ENCODE data around the gene PPP2R3B. TPM values are rescaled to one million over a fixed set of nuclear protein-coding genes. Genes with fewer than 3 reads are reported as not detected.

The PPP2R3B gene
- total and polyA plus RNA-seq, 2 of the 13 experiments (the other 11 are each of a cell fraction or from before 2014, with no cell fraction given): 17.0 to 21.4 TPM

DNA sequence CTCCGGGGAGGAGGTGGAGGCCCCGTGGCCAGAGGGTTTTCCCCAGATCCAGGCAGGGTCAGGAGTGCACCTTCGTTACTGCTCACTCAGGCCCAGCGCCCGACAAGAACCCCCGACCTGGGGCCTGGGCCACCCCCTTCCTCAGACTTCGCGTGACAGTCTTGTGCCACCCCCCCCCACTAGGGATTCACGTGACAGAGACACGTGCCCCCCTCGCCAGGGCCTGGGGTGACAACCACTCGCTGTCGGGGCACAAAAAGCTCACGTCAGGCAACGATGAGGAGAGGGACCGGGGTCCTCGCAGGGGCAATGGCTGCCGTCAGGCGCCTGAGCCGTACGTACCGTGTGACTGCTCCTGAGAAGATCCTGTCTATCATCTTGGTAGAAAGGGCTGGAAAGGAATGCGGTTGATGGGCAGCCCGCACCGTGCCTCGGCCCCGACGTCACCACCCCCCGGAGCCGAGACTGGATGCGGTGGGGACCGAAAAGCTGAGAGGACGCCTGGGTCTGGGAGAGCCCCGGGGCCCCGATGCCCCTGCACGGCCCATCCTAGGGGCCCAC is 45.1 kb downstream of the PPP2R3B start:
- Histone ChIP-seq H3K4me2 (ENCODE audit: low read depth, low read length) (no peak overlapping the region), H3K27ac (ENCODE audit: extremely low read length, insufficient read depth, low read length) (no peak overlapping the region), H2AFZ (ENCODE audit: low read length) (no peak overlapping the region), H3K79me2 (ENCODE audit: insufficient read depth, low read length) (no peaks in the 10 kb centered on the region), H3K4me1 (ENCODE audit: insufficient read depth, low read length) (no peaks in the 10 kb centered on the region), H3K9me3 (ENCODE audit: low read length) (no peaks in the 10 kb centered on the region), H3K9ac (ENCODE audit: insufficient read depth, low read depth, low read length) (no peak overlapping the region), H4K20me1 (ENCODE audit: insufficient read depth, low read length) (no peaks in the 10 kb centered on the region), H3K36me3 (replicated peaks in 1 of 2; ENCODE audit: control insufficient read depth in 1 of 2, insufficient read depth in 2 of 2, low read length in 2 of 2) (peaks cover 0 to 7% of the 10 kb centered on the region in 2 experiments; a peak in 2 of 5 replicates), H3K4me3 (replicated peaks in 1 of 3; ENCODE audit: insufficient read depth in 1 of 3, low read depth in 2 of 3, low read length in 3 of 3) (no peak overlapping the region), H3K27me3 (ENCODE audit: control insufficient read depth in 1 of 2, insufficient read depth in 2 of 2, low read length in 2 of 2) (no peaks in the 10 kb centered on the region)
- POLR2A ChIA-PET: no interaction called here
- FAIRE-seq: no peak
- CTCF ChIA-PET (ENCODE audit: low intra/inter-chr PET ratio, low total read pairs): no interaction called here
- in situ Hi-C loops (cut with HindIII; ENCODE audit: extremely low pct_ligation_motif_present, low pct_unique_long_range_greater_than_20kb) (no loop called here), intact Hi-C loops (cut with micrococcal nuclease; ENCODE audit: unreplicated experiment) (no loop called here)
- WGBS (ENCODE audit: low lambda C conversion rate): 97% methylated on average over 31 of the region's 36 CpGs
- no peak for TF ChIP-seq PTBP1 (IDR thresholded peaks at IDR 0.05; ENCODE audit: low read depth, low read length, poor library complexity, severe bottlenecking)
- no peak for TF ChIP-seq ZBTB3 (CRISPR knock-in tag; IDR thresholded peaks at IDR 0.05; ENCODE audit: borderline replicate concordance, low read depth)
- no peak for TF ChIP-seq GLI4 (CRISPR knock-in tag; IDR thresholded peaks at IDR 0.05; ENCODE audit: borderline replicate concordance)
- TF ChIP-seq PCBP2 (optimal IDR thresholded peaks at IDR 0.05; ENCODE audit: low read depth, low read length, poor library complexity, severe bottlenecking): no peak
- TF ChIP-seq NR0B2 (CRISPR knock-in tag; IDR thresholded peaks at IDR 0.05): no peak
- TF ChIP-seq NRL (CRISPR knock-in tag; IDR thresholded peaks at IDR 0.05; ENCODE audit: borderline replicate concordance): no peak
- TF ChIP-seq ZNF143 (CRISPR knock-in tag; IDR thresholded peaks at IDR 0.05): no peak
- no peak for TF ChIP-seq ZFP36L1 (CRISPR knock-in tag; IDR thresholded peaks at IDR 0.05)
- TF ChIP-seq ZNF414 (CRISPR knock-in tag; IDR thresholded peaks at IDR 0.05): no peak
- TF ChIP-seq RAD51 (IDR thresholded peaks at IDR 0.05; ENCODE audit: borderline replicate concordance): no peak
- no peak for ATAC-seq
- DNase-seq (ENCODE audit: low spot score): no peak
- no TSS peak for BruUV-seq (replicated peaks)

All from HepG2 (cell line).